ENCODE measurements around the gene KLF3. TPM values are rescaled to one million over a fixed set of nuclear protein-coding genes. Genes with fewer than 3 reads are reported as not detected.

The KLF3 gene
- total RNA-seq (2014; rRNA removed; shearing (Covaris generic)) (12.8 and 14.7 TPM in 2 replicates), polyA plus RNA-seq (2016; fragmentation: Nextera tagmentation; extraction: Ambion mirVana) (12.9 and 13.8 TPM in 2 replicates)

- H3K79me2 ChIP-seq (ENCODE audit: insufficient read depth) = peaks cover 59% of the 10 kb centered on the region
- in situ Hi-C loops (cut with MboI) = no loop called here
- WGBS, 2 experiments (ENCODE audit: low coverage in 1 of 2, low lambda C conversion rate in 2 of 2, missing lambda C conversion rate in 2 of 2) = 0 to 1% methylated on average over 30 to 69 of the region's 110 CpGs
- peaks cover 38% of the 10 kb centered on the region for H3F3A ChIP-seq (ENCODE audit: insufficient read depth)
- H3K4me2 ChIP-seq (ENCODE audit: unreplicated experiment) = peak within 1 kb of the TSS; percentile 96
- H3K36me3 ChIP-seq (ENCODE audit: low read depth) = no peaks in the 10 kb centered on the region
- H3K27ac ChIP-seq = peak within 1 kb of the TSS; percentile 97
- H4K20me1 ChIP-seq (ENCODE audit: insufficient read depth) = no peaks in the 10 kb centered on the region
- no peaks in the 10 kb centered on the region for H3K9me3 ChIP-seq (ENCODE audit: low read depth)
- no peaks in the 10 kb centered on the region for H3K27me3 ChIP-seq (replicated peaks; ENCODE audit: insufficient read depth)
- no peaks in the 10 kb centered on the region for H3K9me2 ChIP-seq (ENCODE audit: insufficient read depth)
- no peak for TF ChIP-seq EZH2 (IDR thresholded peaks at IDR 0.05; ENCODE audit: insufficient read depth, poor library complexity, severe bottlenecking)
- no peak for TF ChIP-seq EZH2phosphoT487 (IDR thresholded peaks at IDR 0.05; ENCODE audit: insufficient read depth, low read depth)
- peaks cover 29% of the 10 kb centered on the region for H3K4me1 ChIP-seq (ENCODE audit: insufficient read depth)
- DNase-seq = peak; percentile 94
- peak within 1 kb of the TSS; percentile 99 for H3K9ac ChIP-seq
- peak within 1 kb of the TSS; percentile 71 for H2AFZ ChIP-seq
- peak within 1 kb of the TSS; percentile 84 for H3K4me3 ChIP-seq
Measured at GRCh38 chr4:38663801-38664705, at the start of gene KLF3. Gene KLF3 (plus strand): TSS chr4:38664199. CDS start chr4:38680626, 16,427 bp downstream.

- Histone ChIP-seq H3F3A (ENCODE audit: insufficient read depth) (no peaks in the 10 kb centered on the region), H3K9ac (no peak overlapping the region), H2AFZ (no peak overlapping the region), H3K27ac (no peak overlapping the region), H3K9me3 (ENCODE audit: low read depth) (no peaks in the 10 kb centered on the region), H4K20me1 (ENCODE audit: insufficient read depth) (no peaks in the 10 kb centered on the region), H3K4me1 (ENCODE audit: insufficient read depth) (no peaks in the 10 kb centered on the region), H3K4me2 (ENCODE audit: unreplicated experiment) (no peak overlapping the region), H3K9me2 (ENCODE audit: insufficient read depth) (no peaks in the 10 kb centered on the region), H3K4me3 (no peak overlapping the region), H3K79me2 (ENCODE audit: insufficient read depth) (no peaks in the 10 kb centered on the region), H3K27me3 (replicated peaks; ENCODE audit: insufficient read depth) (no peaks in the 10 kb centered on the region), H3K36me3 (ENCODE audit: low read depth) (no peaks in the 10 kb centered on the region)
- TF ChIP-seq EZH2phosphoT487 (IDR thresholded peaks at IDR 0.05; ENCODE audit: insufficient read depth, low read depth) (no peak), EZH2 (IDR thresholded peaks at IDR 0.05; ENCODE audit: insufficient read depth, poor library complexity, severe bottlenecking) (no peak)
- 72 to 74% methylated on average over 4 of the region's 4 CpGs for WGBS, 2 experiments (ENCODE audit: low coverage in 1 of 2, low lambda C conversion rate in 2 of 2, missing lambda C conversion rate in 2 of 2)
- in situ Hi-C loops (cut with MboI) = no loop called here
- DNase-seq = no peak
Measured at GRCh38 chr4:38614231-38614630, 49.8 kb upstream of the KLF3 start.

- Histone ChIP-seq H3K4me3 (no peak overlapping the region), H2AFZ (no peak overlapping the region), H3F3A (ENCODE audit: insufficient read depth) (no peaks in the 10 kb centered on the region), H3K9me2 (ENCODE audit: insufficient read depth) (no peaks in the 10 kb centered on the region), H3K4me2 (ENCODE audit: unreplicated experiment) (no peak overlapping the region), H3K27ac (no peak overlapping the region), H3K9ac (no peak overlapping the region), H3K9me3 (ENCODE audit: low read depth) (no peaks in the 10 kb centered on the region), H3K4me1 (ENCODE audit: insufficient read depth) (peaks cover 4% of the 10 kb centered on the region; the same call in 1 of the 2 replicates), H4K20me1 (ENCODE audit: insufficient read depth) (no peaks in the 10 kb centered on the region), H3K36me3 (ENCODE audit: low read depth) (no peaks in the 10 kb centered on the region), H3K79me2 (ENCODE audit: insufficient read depth) (no peaks in the 10 kb centered on the region), H3K27me3 (replicated peaks; ENCODE audit: insufficient read depth) (no peaks in the 10 kb centered on the region)
- DNase-seq = no peak
- 76 to 78% methylated on average over 5 of the region's 5 CpGs for WGBS, 2 experiments (ENCODE audit: low coverage in 1 of 2, low lambda C conversion rate in 2 of 2, missing lambda C conversion rate in 2 of 2)
- in situ Hi-C loops (cut with MboI) = no loop called here
- TF ChIP-seq EZH2 (IDR thresholded peaks at IDR 0.05; ENCODE audit: insufficient read depth, poor library complexity, severe bottlenecking) = no peak
- TF ChIP-seq EZH2phosphoT487 (IDR thresholded peaks at IDR 0.05; ENCODE audit: insufficient read depth, low read depth) = no peak
Measured at GRCh38 chr4:38615847-38616246, 48.2 kb upstream of the KLF3 start.

DNA sequence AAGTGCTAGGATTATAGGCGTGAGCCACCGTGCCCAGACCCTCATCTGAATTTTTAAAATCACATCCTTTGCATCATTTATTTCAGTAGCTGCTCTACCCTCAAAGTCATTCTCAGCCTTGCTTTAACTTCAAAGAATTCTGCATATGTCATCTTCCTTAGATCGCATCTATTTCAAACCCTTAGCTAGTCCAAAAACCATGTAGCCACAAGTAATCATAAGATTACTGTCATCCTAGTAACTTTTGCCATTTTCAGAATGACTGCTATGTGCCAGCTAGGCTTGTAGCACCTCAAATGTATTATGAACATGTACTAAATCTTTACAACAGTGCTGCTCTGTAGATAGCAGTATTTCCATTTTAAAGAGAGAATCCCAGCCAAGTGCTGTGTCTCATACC, 45.5 kb upstream of the KLF3 start:
- Histone ChIP-seq H3K27ac (no peak overlapping the region), H2AFZ (no peak overlapping the region), H3K9me2 (ENCODE audit: insufficient read depth) (no peaks in the 10 kb centered on the region), H3K9me3 (ENCODE audit: low read depth) (no peaks in the 10 kb centered on the region), H3K9ac (no peak overlapping the region), H4K20me1 (ENCODE audit: insufficient read depth) (no peaks in the 10 kb centered on the region), H3K27me3 (replicated peaks; ENCODE audit: insufficient read depth) (no peaks in the 10 kb centered on the region), H3K4me2 (ENCODE audit: unreplicated experiment) (no peak overlapping the region), H3K4me3 (no peak overlapping the region), H3K4me1 (ENCODE audit: insufficient read depth) (peaks cover 9% of the 10 kb centered on the region; the same call in 1 of the 2 replicates), H3K79me2 (ENCODE audit: insufficient read depth) (no peaks in the 10 kb centered on the region), H3F3A (ENCODE audit: insufficient read depth) (no peaks in the 10 kb centered on the region), H3K36me3 (ENCODE audit: low read depth) (no peaks in the 10 kb centered on the region)
- 81 to 92% methylated on average over 3 of the region's 3 CpGs for WGBS, 2 experiments (ENCODE audit: low coverage in 1 of 2, low lambda C conversion rate in 2 of 2, missing lambda C conversion rate in 2 of 2)
- in situ Hi-C loops (cut with MboI) = no loop called here
- no peak for TF ChIP-seq EZH2phosphoT487 (IDR thresholded peaks at IDR 0.05; ENCODE audit: insufficient read depth, low read depth)
- no peak for TF ChIP-seq EZH2 (IDR thresholded peaks at IDR 0.05; ENCODE audit: insufficient read depth, poor library complexity, severe bottlenecking)
- DNase-seq = no peak
